ENCODE data around the gene DEFB128. TPM values are rescaled to one million over a fixed set of nuclear protein-coding genes. Genes with fewer than 3 reads are reported as not detected.
"Not testable (repeated sequence)": the region's sequence is repeated elsewhere in the genome, so short reads cannot be mapped to it uniquely, and the experiment has no call there.

DEFB128 gene
- total RNA-seq, 3 donors from 2014 or later (not counting 1 experiment from before 2014, with no cell fraction given), result not detected

DNA sequence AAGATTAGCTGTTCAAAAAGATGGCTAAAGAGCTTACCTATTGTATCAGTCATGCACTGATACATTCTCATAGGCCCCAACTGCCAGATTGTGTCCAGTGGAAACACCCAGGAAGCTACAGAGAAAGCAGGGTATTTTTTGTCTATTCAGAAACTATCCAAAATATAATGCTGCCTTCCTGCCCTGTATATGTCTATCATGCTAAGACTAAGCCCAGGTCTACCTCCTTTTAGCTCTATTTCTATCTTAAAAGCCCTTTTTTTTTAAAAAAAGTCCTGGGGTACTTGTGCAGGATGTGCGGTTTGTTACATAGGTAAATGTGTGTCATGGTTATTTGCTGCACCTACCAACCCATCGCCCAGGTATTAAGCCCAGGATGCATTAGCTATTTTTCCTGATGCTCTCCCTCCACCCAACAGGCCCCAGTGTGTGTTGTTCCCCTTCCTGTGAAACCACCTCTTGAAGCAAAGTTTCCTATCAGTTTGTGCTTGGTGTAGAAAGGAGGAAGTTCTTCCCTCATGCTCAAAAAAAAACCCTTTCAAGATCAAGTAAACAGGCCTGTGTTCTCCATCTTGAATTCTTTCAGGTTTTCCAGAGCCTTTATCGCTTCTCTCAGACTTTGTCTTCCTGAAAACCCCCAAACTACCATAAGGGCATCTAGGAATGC, 38.1 kb upstream of the DEFB128 start:
- peak overlapping the region; percentile 11 for H3K27ac ChIP-seq (ENCODE audit: low read length)
- H3K4me3 Mint-ChIP-seq, result no peak overlapping the region
- no peaks in the 10 kb centered on the region for H3K36me3 ChIP-seq (ENCODE audit: control insufficient read depth, insufficient read depth, low read length)
- WGBS (ENCODE audit: insufficient coverage), result 22% methylated on average over 2 of the region's 3 CpGs
- H3K27me3 Mint-ChIP-seq (ENCODE audit: low read depth in 2 of 2), result peaks cover 21 to 34% of the 10 kb centered on the region in 2 donors
- intact Hi-C loops (cut with micrococcal nuclease), result no loop called here
- H3K36me3 Mint-ChIP-seq, result no peaks in the 10 kb centered on the region
- TF ChIP-seq, protein P1, sequence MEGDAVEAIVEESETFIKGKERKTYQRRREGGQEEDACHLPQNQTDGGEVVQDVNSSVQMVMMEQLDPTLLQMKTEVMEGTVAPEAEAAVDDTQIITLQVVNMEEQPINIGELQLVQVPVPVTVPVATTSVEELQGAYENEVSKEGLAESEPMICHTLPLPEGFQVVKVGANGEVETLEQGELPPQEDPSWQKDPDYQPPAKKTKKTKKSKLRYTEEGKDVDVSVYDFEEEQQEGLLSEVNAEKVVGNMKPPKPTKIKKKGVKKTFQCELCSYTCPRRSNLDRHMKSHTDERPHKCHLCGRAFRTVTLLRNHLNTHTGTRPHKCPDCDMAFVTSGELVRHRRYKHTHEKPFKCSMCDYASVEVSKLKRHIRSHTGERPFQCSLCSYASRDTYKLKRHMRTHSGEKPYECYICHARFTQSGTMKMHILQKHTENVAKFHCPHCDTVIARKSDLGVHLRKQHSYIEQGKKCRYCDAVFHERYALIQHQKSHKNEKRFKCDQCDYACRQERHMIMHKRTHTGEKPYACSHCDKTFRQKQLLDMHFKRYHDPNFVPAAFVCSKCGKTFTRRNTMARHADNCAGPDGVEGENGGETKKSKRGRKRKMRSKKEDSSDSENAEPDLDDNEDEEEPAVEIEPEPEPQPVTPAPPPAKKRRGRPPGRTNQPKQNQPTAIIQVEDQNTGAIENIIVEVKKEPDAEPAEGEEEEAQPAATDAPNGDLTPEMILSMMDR (IDR thresholded peaks at IDR 0.05), result no peak
- no peaks in the 10 kb centered on the region for H3K9me3 Mint-ChIP-seq
- ATAC-seq (no peak), DNase-seq (peak in 1 of 2 donors; percentile 17)
- H3K4me1 Mint-ChIP-seq, result no peaks in the 10 kb centered on the region
- H3K27me3 ChIP-seq (ENCODE audit: control insufficient read depth, insufficient read depth, low read length), result no peaks in the 10 kb centered on the region
- no peaks in the 10 kb centered on the region for H3K4me1 ChIP-seq (ENCODE audit: control insufficient read depth, insufficient read depth, low read length)
- no peak overlapping the region for H3K4me3 ChIP-seq (ENCODE audit: low read length)
- no peaks in the 10 kb centered on the region for H3K9me3 ChIP-seq (ENCODE audit: control insufficient read depth, insufficient read depth, low read length)
- H3K27ac Mint-ChIP-seq, result no peak overlapping the region

DNA sequence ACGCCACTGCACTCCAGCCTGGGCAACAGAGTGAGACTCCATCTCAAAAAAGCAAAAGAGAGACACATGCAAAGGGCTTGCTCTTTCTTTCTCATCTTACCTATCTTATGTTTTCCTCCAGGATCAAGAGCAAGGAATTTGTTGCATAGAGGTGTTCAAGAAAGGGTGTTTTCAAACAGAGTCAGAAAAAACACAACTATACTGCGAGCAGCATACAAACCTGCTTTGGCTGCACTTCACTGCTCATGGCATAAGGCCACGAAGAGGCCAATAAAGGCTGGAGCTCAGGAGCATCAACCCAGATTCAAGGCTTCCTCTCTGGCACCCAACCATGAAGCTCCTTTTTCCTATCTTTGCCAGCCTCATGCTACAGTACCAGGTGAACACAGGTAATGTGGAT, 37.4 kb upstream of the DEFB128 start, which contains the start of gene DEFB129:
DEFB129 (plus strand) TSS at position 301 of the 400 bp plus-strand sequence; CDS start at position 332, 31 bp downstream.
- Mint-ChIP-seq H3K36me3 (no peaks in the 10 kb centered on the region), H3K9me3 (no peaks in the 10 kb centered on the region), H3K27me3 (ENCODE audit: low read depth in 2 of 2) (peaks cover 21 to 40% of the 10 kb centered on the region in 2 donors), H3K27ac (no peak within 1 kb of the TSS), H3K4me3 (no peak within 1 kb of the TSS), H3K4me1 (no peaks in the 10 kb centered on the region)
- intact Hi-C loops (cut with micrococcal nuclease), result no loop called here
- Histone ChIP-seq H3K9me3 (ENCODE audit: control insufficient read depth, insufficient read depth, low read length) (no peaks in the 10 kb centered on the region), H3K4me1 (ENCODE audit: control insufficient read depth, insufficient read depth, low read length) (no peaks in the 10 kb centered on the region), H3K36me3 (ENCODE audit: control insufficient read depth, insufficient read depth, low read length) (no peaks in the 10 kb centered on the region), H3K27me3 (ENCODE audit: control insufficient read depth, insufficient read depth, low read length) (no peaks in the 10 kb centered on the region), H3K27ac (ENCODE audit: low read length) (peak within 1 kb of the TSS; percentile 11), H3K4me3 (ENCODE audit: low read length) (no peak within 1 kb of the TSS)
- TF ChIP-seq, protein P1 (IDR thresholded peaks at IDR 0.05), result no peak
- DNase-seq (no peak), ATAC-seq (no peak)
- 78% methylated on average over 3 of the region's 3 CpGs for WGBS (ENCODE audit: insufficient coverage)

DNA sequence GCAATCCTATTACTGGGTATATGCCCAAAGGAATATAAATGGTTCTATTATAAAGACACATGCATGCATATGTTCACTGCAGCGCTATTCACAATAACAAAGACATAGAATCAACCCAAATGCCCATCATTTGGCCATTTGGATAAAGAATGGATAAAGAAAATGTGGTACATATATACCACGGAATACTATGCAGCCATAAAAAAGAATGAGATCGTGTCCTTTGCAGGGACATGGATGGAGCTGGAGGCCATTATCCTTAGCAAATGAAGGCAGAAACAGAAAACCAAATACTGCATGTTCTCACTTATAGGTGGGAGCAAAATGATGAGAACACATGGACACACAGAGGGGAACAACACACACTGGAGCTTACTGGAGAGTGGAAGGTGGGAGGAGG, 36.4 kb upstream of the DEFB128 start:
- H3K4me1 Mint-ChIP-seq; intact Hi-C loops (cut with micrococcal nuclease); H3K27ac ChIP-seq (ENCODE audit: low read length); H3K9me3 Mint-ChIP-seq; H3K4me3 ChIP-seq (ENCODE audit: low read length); H3K4me1 ChIP-seq (ENCODE audit: control insufficient read depth, insufficient read depth, low read length); H3K27ac Mint-ChIP-seq; H3K36me3 ChIP-seq (ENCODE audit: control insufficient read depth, insufficient read depth, low read length); H3K9me3 ChIP-seq (ENCODE audit: control insufficient read depth, insufficient read depth, low read length); H3K27me3 ChIP-seq (ENCODE audit: control insufficient read depth, insufficient read depth, low read length); H3K36me3 Mint-ChIP-seq; ATAC-seq; H3K4me3 Mint-ChIP-seq; DNase-seq: not testable (repeated sequence)
- WGBS (ENCODE audit: insufficient coverage), result 97% methylated on average over 2 of the region's 3 CpGs
- H3K27me3 Mint-ChIP-seq (ENCODE audit: low read depth in 2 of 2), result peaks cover 27 to 44% of the 10 kb centered on the region in 2 donors

DNA sequence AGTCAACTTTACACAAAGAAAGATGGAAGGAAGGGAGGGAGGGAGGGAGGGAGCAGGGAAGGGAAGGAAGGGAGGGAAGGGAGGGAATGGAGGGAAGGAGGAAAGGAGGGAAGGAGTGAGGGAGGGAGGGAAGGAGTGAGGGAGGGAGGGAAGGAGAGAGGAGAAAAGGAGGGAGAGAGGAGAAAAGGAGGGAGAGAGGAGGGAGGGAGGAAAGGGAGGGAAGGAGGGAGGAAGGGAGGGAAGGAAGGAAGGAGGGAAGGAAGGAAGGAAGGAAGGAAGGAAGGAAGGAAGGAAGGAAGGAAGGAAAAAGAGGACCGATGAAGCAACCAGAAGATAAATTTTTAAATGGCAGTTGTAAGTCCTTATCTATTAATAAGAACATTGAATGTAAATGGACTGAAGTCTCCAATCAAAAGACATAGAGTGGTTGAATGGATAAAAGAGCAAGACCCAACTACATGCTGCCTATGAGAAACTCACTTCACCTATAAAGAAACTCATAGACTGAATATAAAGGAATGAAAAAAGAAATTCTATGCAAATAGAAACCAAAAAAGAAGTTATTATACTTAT, 31.8 kb upstream of the DEFB128 start:
- Mint-ChIP-seq H3K9me3 (no peaks in the 10 kb centered on the region), H3K4me1 (no peaks in the 10 kb centered on the region), H3K27me3 (ENCODE audit: low read depth in 2 of 2) (peaks cover 41 to 66% of the 10 kb centered on the region in 2 donors), H3K36me3 (no peaks in the 10 kb centered on the region), H3K4me3 (no peak overlapping the region), H3K27ac (no peak overlapping the region)
- H3K4me3 ChIP-seq (ENCODE audit: low read length), result no peak overlapping the region
- no peaks in the 10 kb centered on the region for H3K4me1 ChIP-seq (ENCODE audit: control insufficient read depth, insufficient read depth, low read length)
- TF ChIP-seq, protein P1 (IDR thresholded peaks at IDR 0.05), result no peak
- DNase-seq (no peak), ATAC-seq (no peak)
- H3K27ac ChIP-seq (ENCODE audit: low read length), result no peak overlapping the region
- H3K9me3 ChIP-seq (ENCODE audit: control insufficient read depth, insufficient read depth, low read length), result no peaks in the 10 kb centered on the region
- intact Hi-C loops (cut with micrococcal nuclease), result no loop called here
- H3K27me3 ChIP-seq (ENCODE audit: control insufficient read depth, insufficient read depth, low read length), result peaks cover 4% of the 10 kb centered on the region
- no peaks in the 10 kb centered on the region for H3K36me3 ChIP-seq (ENCODE audit: control insufficient read depth, insufficient read depth, low read length)
- WGBS (ENCODE audit: insufficient coverage), result 36% methylated on average over 1 of the region's 1 CpG
